HG03103 (cell line): ENCODE results near the gene TAF6L.
"Not testable (repeated sequence)": the region's sequence is repeated elsewhere in the genome, so short reads cannot be mapped to it uniquely, and the experiment has no call there.

ENCODE experiments used
- ATAC-seq: cut with Tn5 transposase; IDR thresholded peaks from one replicate; pipeline ENCODE4 v1.9.1; 2021; ENCODE audit warnings: low read depth; ENCODE audit not compliant: unreplicated experiment

Gene TAF6L

DNA sequence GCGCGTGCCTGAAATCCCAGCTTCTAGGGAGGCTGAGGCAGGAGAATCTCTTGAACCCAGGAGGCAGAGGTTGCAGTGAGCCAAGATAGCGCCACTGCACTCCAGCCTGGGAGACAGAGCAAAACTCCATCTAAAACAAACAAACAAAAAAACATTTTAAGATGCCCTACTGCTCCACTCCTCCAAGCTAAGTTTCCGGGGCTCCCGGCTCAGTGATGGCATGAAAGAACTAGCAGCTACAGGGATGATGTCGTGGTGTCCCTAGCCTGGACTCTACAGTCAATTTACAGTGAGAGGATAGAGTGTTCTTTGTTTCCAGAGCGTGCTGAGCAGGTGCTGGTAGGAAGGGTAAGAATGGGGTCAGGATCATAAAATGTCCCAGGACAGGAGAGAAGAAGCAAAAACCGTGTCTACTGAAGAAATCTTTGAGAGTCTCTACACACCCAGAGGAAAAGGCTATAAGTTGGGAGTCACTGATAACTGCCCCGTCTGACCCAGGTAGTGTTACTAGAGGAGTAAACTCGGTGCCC, 16.0 kb upstream of the TAF6L start:
- ATAC-seq, result no peak

DNA sequence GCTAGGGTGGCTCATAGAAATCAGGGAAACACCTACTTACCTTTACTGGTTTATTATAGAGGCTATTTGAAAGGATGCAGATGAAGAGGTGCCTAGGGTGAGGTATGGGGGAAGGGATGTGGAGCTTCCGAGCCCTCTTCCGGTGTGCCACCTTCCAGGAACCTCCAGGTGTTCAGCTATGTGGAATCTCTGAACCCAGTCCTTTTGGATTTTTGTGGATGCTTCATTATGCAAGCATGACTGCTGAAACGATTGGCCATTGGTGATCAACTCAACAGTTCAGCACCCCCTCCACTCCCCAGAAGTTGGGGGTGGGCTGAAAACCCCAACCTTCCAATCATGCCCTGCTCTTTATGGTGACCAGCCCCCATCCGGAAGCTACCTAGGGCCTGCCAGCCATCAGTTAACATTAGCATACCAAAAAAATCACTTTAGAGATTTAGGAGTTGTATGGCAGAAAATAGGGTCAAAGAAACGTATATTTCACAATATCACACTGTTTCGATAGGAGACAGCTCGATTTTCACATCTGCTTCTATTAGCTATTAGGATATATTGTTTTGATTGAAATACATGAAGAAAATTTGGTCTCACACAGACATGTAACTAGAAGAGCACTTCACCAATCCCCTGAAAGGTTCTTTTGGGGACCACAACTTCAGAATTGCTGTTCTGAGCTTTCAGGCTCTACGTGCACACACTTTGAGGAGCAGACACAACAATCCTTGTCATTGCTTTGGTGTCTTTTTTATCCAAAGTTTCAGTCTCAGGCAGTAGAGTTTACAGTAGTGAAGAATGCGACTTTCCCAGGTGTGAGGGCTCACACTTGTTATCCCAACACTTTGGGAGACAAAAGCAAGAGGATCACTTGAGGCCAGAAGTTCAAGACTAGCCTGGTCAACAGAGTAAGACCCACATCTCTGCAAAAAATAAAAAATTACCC, 13.1 kb upstream of the TAF6L start:
- ATAC-seq, result no peak

DNA sequence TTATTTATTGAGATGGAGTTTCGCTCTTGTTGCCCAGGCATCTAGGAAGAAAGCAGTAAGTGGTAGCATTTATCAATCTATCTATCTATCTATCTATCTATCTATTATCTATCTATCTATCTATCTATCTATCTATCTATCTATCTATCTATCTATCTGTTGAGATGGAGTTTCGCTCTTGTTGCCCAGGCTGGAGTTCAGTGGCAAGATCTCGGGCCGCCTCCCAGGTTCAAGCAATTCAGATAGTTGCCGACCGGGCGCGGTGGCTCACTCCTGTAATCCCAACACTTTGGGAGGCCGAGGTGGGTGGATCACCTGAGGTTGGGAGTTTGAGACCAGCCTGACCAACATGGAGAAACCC, 10.3 kb upstream of the TAF6L start:
- ATAC-seq, result not testable (repeated sequence)

DNA sequence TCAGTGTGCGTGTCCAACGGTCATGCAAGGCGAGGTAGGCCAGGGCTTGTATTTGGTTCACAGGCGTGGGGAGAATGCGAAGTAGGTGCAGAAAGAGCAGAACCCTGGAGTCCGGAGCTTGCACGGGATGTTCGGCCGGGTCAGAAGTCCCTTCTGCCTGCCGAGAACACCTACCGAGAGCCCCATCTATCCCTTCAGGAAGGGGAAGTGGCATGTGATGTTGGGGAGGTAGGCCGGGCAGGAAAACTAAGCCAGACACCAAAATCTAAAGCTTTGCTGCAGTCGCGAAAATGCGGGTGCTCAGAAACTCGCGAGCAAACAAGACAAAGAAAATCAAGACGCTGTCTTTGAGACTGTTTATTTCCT, 435 bp upstream of the TAF6L start:
- ATAC-seq, result peak; percentile 7

DNA sequence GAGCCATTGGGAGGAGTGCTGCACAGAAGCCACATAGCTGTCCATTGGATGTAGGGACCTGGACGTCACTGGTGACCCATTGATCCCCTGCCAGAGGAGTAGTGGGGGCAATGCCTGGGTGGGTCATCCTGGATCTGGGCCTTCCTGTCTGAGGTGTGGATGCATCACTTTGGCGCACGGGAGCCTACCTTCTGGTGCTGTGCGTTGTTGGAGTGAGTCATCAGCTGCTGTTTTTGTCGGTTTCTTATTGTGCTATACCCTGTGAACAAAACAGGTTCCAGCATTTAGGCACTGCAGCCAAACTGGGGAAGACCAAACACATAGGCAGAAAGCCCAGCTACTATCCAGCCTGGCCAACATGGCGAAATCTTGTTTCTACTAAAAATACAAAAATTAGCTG, 3.2 kb downstream of the TAF6L start:
- no peak for ATAC-seq

DNA sequence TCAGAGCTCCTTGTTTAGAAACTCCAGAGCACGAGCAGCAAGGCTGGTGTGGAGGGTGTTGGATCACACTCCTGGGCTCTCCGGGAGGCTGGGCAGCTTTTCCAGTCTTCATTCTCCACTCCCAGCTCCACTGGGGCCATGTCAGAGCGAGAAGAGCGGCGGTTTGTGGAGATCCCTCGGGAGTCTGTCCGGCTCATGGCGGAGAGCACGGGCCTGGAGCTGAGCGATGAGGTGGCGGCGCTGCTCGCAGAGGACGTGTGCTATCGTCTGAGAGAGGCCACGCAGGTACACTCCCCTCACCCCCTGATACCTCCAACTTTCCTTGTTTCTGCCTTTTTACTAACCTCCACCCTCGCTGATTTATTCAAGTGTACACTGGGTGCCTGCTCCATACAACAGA, 4.5 kb downstream of the TAF6L start:
- ATAC-seq, result no peak

DNA sequence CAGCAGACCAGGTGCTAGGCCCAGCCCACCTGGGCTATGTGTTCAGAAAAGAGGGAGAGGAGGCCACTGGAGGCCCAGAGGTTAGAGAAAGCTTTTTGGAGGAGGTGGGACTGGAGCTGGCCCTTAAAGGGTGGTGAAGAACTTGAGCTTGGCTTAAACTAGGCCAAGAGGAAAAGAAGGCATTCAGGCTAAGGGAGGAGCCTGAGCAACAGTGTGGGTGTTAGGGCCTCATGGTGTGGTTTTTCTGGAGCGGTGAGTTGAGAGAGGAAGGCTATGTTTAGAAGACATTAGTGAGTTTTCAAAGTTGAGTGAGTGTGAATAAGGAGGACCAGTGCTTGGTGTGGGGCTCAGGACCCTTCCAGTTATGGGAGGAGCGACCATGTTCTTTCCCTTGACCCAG, 6.2 kb downstream of the TAF6L start:
- ATAC-seq, result no peak

DNA sequence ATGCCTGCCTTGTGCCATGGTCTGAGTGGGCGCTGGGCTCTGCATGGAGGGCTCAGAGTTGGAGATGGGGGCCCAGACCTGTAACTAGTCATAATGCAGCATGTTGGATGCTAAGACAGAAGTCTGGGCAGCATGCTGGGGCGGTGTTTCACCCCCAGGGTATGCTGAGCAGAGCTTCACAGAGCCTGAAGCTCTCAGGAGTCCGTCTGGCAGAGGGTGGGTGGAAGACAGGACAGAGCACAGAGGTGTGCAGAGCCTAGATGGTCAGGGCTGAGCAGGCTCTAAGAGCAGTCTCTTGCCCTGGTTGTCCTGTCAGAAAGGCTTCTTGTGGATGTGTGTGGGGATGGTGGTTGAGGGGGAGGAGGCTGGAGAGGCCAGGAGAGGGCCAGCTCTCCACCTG, 7.2 kb downstream of the TAF6L start:
- ATAC-seq, result no peak

DNA sequence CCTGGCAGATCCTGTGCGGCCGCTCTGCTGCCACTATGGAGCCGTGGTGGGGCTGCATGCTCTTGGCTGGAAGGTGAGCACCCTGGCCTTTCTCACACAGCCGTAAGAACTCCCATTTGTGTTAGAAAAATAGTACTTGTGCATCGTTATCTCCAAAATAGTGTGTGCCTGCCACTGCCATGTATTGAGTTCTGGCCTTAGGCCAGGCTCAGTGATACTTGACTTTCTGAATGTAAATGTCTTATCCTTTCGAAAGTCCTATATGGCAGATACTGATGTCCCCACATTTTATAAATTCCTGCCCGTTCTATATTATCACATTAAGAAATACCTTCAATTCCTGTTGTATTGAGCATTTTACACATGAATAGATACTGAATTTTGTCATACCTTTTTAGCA, 11.6 kb downstream of the TAF6L start:
- ATAC-seq, result no peak

GRCh38 chr11:62786318-62787004, 15.3 kb downstream of the TAF6L start:
- peak; percentile 37 for ATAC-seq

DNA sequence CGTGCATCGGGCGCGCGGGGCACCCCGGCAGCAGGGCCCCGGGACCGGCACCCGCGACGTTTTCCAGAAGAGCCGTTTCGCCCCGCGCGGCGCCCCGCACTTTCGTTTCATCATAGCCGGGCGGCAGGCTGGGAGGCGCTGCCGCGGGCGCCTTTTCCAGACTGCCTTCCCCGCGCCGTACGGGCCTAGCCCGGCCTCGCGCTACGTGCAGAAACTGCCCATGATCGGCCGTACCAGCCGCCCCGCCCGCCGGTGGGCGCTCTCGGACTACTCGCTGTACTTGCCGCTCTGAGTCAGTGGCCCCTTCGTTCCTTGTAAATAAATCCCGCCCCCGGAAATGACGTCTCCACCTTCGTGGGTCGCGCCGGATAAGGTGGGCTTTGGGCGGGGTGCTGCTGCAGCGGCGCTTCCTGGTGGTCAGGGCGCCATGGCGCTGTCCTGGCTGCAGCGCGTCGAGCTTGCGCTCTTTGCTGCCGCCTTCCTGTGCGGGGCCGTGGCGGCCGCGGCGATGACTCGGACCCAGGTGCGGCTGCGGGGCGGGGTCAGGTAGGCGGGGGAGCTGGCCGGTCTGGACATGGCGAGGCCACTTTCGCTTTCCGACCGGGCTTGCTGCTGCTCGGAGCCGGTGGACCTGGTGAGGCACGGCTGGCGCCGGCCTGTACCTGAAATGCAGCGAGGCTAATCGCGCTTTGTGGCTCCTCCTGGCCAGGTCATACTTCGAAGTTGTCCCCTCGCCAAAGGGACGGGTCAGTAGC, 16.0 kb downstream of the TAF6L start, which contains the start of gene TMEM179B:
Gene TMEM179B, plus strand, starts transcription at position 398 of the 755 bp plus-strand sequence. Its CDS starts 30 bp downstream, at position 428.
- ATAC-seq, result peak; percentile 56

GRCh38 chr11:62788991-62789390, 17.8 kb downstream of the TAF6L start:
- no peak for ATAC-seq

- no peak for ATAC-seq
Observed at GRCh38 chr11:62789576-62789975, 18.4 kb downstream of the TAF6L start.

DNA sequence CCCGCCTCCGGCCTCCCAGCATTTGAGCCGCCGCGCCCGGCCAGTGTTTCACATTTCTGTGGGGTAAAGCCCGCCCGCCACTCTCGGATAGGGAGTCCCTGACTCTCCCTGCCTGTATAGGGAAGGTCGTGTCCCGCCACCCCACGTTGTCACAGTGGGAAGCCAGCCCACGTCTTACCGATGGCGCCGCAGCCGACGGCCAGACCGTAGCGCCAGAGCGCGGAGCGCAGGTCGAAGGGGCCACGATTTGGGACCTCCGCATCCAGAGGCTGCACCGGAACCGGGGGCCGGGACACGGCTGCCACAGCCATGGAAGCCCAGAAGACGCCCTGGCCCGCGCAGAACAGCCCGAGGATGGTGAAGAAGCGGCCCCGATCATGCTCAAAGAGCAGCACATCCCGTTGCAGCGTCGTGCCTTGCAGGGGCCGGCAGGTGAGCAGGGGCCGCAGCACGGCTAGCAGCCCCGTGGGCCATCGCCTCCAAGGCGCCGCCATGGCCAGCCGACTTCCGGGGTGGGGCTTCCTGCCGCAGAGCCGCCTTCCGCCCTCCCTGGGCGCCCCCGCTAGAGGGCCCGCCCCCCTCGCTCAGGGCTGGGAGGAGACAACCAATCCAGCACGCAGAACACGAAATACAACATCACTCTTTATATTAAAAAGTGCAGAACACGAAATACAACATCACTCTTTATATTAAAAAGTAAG, 20.5 kb downstream of the TAF6L start, which contains the start of gene TMEM223:
Gene TMEM223, minus strand, starts transcription at position 506 of the 701 bp plus-strand sequence. Its CDS starts 12 bp downstream, at position 494.
- peak; percentile 43 for ATAC-seq

GRCh38 chr11:62792202-62792575, 21.0 kb downstream of the TAF6L start:
- no peak for ATAC-seq

- ATAC-seq, result no peak
Observed at GRCh38 chr11:62794201-62794775, 23.1 kb downstream of the TAF6L start.

GRCh38 chr11:62796281-62796680, 25.1 kb downstream of the TAF6L start:
- ATAC-seq, result no peak

DNA sequence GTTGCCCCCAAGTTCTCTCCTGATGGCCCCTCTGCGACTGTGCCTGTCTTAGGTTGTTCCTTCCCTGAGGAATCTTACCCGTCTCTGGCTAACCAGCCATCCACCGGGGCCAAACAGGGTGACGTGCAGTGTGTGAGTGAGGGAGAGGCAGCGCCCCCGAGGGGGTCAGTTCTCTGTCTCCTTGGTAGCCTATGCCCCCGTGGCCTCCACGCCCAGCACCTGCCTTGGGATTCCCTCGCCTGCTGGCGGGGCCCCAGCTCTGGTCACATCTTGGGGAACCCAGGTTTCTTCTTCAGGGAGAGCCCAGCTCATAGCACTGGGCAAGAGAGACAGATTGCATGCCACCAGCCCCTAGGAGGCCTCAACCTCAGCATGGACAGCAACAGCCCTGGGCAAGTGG, 28.3 kb downstream of the TAF6L start:
- no peak for ATAC-seq

DNA sequence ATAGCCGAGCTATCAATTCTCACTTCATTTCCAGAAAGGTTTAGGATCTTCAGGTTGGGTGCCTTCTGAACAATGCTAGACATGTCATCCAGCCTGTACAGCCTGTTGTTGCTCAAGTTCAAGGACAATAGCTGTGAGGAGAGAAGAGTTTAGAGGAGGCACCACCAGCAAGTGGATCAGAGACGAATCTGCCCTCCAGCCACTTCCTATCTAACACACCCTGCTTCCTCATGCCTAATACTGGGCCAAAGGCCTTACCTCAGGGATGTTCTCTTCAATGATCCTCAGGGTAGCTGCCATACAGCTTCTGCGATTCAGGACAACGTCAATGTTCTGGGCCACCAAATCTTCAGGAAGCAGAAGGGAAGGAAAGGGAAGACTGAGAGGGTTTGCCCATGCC, 29.9 kb downstream of the TAF6L start:
- ATAC-seq, result no peak
